ENCODE data around the gene FNBP1. TPM values are rescaled to one million over a fixed set of nuclear protein-coding genes. Genes with fewer than 3 reads are reported as not detected.

Gene FNBP1
- total RNA-seq, 1 donor from 2014 or later: 245 TPM

DNA sequence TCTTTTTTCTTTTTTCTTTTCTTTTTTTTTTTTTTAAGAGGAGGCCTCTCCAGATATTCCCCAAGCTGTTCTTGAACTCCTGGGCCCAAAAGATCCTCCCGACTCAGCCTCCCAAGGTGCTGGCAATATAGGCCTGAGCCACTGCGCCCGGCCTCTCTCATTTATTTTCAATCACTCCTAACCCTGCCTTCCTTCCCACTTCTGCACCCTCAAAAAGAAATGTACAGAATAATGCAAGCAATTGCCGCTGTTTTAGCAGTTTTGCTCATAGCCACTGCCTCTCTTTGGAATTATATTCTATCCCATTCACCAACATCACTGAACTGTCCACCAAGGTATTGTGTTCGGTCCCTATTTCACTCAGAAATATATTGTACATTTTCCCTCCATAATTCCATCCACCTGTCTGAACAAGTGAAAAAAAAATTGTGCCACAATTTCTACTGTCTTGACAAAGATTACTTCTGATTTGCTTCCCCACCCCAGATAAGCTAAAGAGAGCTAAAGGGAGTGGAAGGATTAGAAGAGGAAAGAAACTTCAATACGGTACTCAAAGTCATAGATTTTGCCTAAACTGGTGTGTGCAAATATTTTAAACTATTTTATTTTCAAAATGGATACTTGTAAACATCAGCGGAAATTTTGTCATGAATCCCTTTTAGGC is 1.9 kb downstream of the FNBP1 start:
- Mint-ChIP-seq H3K9me3 (no peaks in the 10 kb centered on the region), H3K36me3 (ENCODE audit: low read depth) (peaks cover 28% of the 10 kb centered on the region), H3K27me3 (no peaks in the 10 kb centered on the region), H3K27ac (peak overlapping the region; percentile 93), H3K4me3 (peak overlapping the region; percentile 94), H3K4me1 (peaks cover 54% of the 10 kb centered on the region)
- DNase-seq: no peak
- intact Hi-C loops (cut with micrococcal nuclease): no loop called here

DNA sequence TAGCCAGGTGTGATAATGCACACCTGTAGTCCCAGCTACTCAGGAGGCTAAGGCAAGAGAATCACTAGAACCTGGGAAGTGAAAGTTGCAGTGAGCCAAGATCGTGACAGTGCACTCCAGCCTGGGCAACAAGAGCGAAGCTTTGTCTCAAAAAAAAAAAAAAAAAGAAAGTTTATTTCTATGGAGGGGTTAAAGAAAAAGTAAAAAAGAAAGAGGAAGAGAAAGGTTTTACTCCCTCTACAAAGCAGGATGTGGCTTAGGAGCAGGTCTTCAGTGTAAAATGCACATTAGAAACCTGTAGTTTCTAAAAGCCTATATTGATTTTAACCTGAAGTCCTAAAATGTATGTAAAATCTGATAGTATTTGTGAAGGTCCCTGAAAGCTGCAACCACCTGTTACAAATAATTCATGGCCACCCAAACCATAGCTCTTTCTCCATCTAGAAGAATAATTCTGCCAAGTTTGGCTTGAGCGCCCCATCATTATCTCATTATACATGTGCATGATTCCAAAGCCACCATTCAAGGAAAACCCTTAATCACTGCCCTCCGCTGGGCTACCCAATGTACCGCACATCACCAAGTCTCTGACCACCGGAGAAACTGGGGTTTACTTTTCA is 3.4 kb downstream of the FNBP1 start:
- H3K4me1 Mint-ChIP-seq: peaks cover 56% of the 10 kb centered on the region
- peak overlapping the region; percentile 97 for H3K27ac Mint-ChIP-seq
- H3K4me3 Mint-ChIP-seq: peak overlapping the region; percentile 94
- H3K27me3 Mint-ChIP-seq: no peaks in the 10 kb centered on the region
- intact Hi-C loops (cut with micrococcal nuclease): loop anchor here (1.0 to 2.0 kb wide), 4 partner anchors 53 to 151 kb away; no protein-coding TSS in a partner anchor
- H3K36me3 Mint-ChIP-seq (ENCODE audit: low read depth): peaks cover 40% of the 10 kb centered on the region
- no peaks in the 10 kb centered on the region for H3K9me3 Mint-ChIP-seq
- DNase-seq: peak; percentile 81

DNA sequence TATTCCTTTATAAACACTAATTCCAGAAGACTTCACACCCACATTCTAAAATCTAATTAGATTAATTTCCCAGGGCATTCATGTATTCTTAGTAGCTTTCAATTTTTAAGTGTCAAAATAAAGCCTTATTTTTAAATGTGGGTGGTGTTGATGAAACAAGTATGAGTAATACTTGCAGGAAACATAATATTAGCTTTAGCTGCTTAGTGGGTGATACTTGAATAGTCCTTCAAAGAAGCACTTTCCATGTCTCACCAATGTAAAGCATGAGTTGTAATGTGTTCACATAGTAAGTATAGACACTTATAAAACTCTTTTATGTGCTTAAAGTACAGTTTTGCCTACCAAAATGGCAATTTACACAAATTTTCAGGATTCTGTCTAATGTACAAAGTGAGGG is 6.9 kb downstream of the FNBP1 start:
- intact Hi-C loops (cut with micrococcal nuclease): loop anchor here (1.0 kb wide), 1 partner anchor 20 kb away; no protein-coding TSS in a partner anchor
- Mint-ChIP-seq H3K4me1 (peaks cover 69% of the 10 kb centered on the region), H3K4me3 (peak overlapping the region; percentile 84), H3K27me3 (no peaks in the 10 kb centered on the region), H3K36me3 (ENCODE audit: low read depth) (peaks cover 43% of the 10 kb centered on the region), H3K27ac (peak overlapping the region; percentile 95), H3K9me3 (no peaks in the 10 kb centered on the region)
- no peak for DNase-seq

DNA sequence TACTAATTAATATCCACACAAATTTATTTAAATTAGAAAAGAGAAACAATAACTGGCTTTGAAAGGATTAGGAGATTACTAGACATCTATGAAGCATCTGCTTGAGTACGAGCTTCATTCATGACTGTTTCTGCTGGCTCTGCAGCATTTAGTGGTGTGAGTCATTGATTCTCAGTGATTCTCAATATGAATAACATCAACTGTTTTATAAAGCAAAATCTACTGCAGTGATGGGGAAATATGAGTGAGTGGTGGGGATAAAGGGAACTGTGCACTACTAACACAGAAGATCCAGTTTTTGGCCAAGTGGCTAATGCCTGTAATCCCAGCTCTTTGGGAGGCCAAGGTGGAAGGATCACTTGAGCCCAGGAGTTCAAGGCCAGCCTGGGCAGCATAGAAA is 8.4 kb downstream of the FNBP1 start:
- Mint-ChIP-seq H3K36me3 (ENCODE audit: low read depth) (peaks cover 34% of the 10 kb centered on the region), H3K27ac (peak overlapping the region; percentile 95), H3K9me3 (no peaks in the 10 kb centered on the region), H3K4me3 (peak overlapping the region; percentile 84), H3K27me3 (no peaks in the 10 kb centered on the region), H3K4me1 (peaks cover 72% of the 10 kb centered on the region)
- no peak for DNase-seq
- intact Hi-C loops (cut with micrococcal nuclease): no loop called here

DNA sequence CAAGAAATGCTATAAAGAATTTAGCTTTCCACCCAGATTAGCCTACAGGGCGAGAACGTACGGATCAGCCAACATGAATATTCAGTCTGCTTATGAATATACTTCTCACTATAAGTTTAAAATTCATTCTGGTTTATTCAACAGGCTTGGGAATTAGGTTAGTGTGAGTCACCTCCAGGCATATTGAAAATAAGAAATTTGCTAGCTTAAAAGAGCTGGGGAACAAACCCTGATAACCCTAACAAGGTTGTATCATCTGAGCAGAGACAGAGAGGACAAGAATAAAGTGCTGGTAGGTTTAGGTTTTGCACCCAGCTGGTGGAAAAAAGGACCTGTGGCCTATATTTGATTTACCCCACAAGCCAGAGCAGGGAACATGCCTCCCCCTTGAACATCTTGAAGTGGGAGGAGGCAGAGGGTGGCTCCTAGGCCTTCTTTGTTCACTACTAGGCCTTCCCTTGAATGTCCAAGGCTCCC is 12.3 kb downstream of the FNBP1 start:
- Mint-ChIP-seq H3K4me3 (peak overlapping the region; percentile 58), H3K4me1 (peaks cover 77% of the 10 kb centered on the region), H3K27ac (peak overlapping the region; percentile 92), H3K36me3 (ENCODE audit: low read depth) (peaks cover 53% of the 10 kb centered on the region), H3K9me3 (peaks cover 5% of the 10 kb centered on the region), H3K27me3 (no peaks in the 10 kb centered on the region)
- intact Hi-C loops (cut with micrococcal nuclease): loop anchor here (2.0 kb wide), 1 partner anchor 98 kb away; no protein-coding TSS in a partner anchor
- DNase-seq: no peak

DNA sequence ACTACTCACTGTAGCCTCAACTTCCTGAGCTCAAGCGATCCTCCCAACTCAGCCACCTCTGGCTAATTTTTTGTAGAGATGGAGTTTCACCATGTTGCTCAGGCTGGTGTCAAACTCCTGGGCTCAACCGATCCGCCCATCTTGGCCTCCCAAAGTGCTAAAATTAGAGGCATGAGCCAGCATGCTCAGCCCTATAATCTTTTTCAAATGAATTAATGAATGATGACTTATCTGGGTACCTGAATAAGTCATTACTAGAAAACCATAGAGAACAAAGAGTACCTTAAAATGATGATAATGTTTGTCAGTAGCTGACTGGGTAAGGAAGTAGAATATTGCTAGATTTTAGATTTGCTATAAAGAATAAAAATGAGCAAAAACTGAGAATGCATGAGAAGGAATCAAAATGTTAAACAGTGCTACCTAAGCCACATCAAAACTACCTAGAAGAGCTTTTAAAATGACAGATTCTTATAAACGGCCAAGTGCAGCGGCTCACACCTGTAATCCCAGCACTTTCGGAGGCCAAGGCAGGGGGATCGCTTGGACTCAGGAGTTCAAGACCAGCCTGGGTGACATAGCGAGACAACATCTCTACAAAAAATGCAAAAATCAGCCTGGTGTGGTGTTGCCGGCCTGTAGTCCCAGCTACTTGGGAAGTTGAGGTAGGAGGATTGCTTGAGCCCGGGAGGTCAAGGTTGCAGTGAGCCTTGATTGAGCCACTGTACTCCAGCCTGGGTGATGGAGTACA is 13.6 kb downstream of the FNBP1 start:
- peaks cover 74% of the 10 kb centered on the region for H3K4me1 Mint-ChIP-seq
- DNase-seq: peak; percentile 75
- intact Hi-C loops (cut with micrococcal nuclease): loop anchor here (1.0 kb wide), 3 partner anchors 9 to 34 kb away; no protein-coding TSS in a partner anchor
- peak overlapping the region; percentile 71 for H3K4me3 Mint-ChIP-seq
- H3K27me3 Mint-ChIP-seq: no peaks in the 10 kb centered on the region
- peaks cover 51% of the 10 kb centered on the region for H3K36me3 Mint-ChIP-seq (ENCODE audit: low read depth)
- H3K27ac Mint-ChIP-seq: peak overlapping the region; percentile 92
- peaks cover 5% of the 10 kb centered on the region for H3K9me3 Mint-ChIP-seq

DNA sequence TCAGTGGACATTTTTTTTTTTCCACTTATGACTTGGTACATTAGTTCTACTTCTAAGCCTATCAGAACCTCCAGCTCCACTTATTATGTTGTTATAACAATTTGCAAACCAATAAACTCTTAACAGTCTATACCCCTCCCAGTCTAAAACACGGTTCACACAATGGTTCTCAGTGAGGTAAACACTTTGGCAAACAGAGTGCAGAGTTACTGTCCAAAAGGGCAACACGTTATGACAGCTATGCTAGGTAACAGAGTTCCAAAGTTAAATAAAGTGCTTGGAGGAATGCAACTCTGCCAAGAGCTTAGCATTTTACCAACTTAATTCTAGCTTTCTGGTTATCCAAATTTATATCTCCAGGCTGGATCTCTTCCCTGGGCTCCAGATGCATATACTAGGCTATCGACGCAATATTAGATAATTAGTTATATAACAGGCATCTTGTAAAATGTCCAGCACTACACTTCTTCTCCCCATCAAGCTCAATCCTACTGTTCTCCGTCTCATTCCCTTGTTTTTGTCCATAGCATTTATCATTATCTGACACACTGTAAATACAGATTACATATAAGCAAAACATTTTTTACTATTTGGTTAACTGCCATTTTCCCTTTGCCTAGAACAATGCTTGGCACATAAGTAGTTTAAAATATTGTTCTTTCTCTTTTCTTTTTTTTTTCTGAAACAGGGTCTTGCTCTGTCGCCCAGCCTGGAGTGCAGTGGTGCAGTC is 14.3 kb downstream of the FNBP1 start:
- peaks cover 80% of the 10 kb centered on the region for H3K4me1 Mint-ChIP-seq
- H3K27ac Mint-ChIP-seq: peak overlapping the region; percentile 92
- H3K9me3 Mint-ChIP-seq: peaks cover 5% of the 10 kb centered on the region
- H3K36me3 Mint-ChIP-seq (ENCODE audit: low read depth): peaks cover 55% of the 10 kb centered on the region
- H3K4me3 Mint-ChIP-seq: peak overlapping the region; percentile 71
- intact Hi-C loops (cut with micrococcal nuclease): loop anchor here (1.0 kb wide), 3 partner anchors 8 to 33 kb away; no protein-coding TSS in a partner anchor
- H3K27me3 Mint-ChIP-seq: no peaks in the 10 kb centered on the region
- DNase-seq: no peak

DNA sequence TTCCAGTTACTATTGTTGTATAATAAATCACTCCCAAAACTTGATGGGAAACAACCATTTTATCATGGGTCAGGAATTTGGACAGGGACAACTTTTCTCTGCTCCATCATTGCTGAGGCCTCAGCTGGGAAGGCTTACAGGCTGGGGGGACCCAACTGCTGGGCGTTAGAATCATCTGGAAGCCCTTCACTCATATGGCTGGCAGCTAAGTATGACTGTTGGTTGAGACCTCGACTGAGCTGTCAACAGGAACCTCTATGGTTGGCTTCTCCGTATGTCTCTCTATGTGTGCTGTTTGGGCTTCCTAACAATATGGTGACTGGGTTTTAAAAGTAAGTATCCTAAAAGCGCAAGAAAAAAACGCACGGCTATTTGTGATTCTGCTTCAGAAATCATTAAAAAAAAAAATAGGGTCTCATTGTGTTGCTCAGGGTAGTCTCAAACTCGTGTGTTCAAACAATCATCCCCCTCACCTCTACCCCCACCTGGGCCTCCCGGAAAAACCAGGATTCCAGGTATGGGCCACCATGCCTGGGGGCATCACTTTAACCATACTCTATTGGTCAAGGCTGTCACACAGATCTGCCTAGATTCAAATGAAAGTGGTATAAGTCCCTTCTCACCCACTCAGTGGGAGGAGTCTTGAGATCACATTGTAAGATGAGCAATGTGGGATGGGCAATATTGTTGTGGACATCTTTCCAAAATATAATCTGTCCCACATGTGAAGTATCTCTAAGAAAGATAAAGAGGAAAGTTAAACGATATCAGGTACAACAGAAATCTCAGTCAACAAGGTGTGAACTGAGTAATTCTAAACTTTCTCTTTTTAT is 15.2 kb downstream of the FNBP1 start:
- H3K9me3 Mint-ChIP-seq: peaks cover 5% of the 10 kb centered on the region
- peak overlapping the region; percentile 92 for H3K27ac Mint-ChIP-seq
- H3K4me3 Mint-ChIP-seq: peak overlapping the region; percentile 62
- H3K27me3 Mint-ChIP-seq: no peaks in the 10 kb centered on the region
- no peak for DNase-seq
- H3K4me1 Mint-ChIP-seq: peaks cover 83% of the 10 kb centered on the region
- peaks cover 57% of the 10 kb centered on the region for H3K36me3 Mint-ChIP-seq (ENCODE audit: low read depth)
- intact Hi-C loops (cut with micrococcal nuclease): loop anchor here (2.0 kb wide), 1 partner anchor 17 kb away; no protein-coding TSS in a partner anchor

DNA sequence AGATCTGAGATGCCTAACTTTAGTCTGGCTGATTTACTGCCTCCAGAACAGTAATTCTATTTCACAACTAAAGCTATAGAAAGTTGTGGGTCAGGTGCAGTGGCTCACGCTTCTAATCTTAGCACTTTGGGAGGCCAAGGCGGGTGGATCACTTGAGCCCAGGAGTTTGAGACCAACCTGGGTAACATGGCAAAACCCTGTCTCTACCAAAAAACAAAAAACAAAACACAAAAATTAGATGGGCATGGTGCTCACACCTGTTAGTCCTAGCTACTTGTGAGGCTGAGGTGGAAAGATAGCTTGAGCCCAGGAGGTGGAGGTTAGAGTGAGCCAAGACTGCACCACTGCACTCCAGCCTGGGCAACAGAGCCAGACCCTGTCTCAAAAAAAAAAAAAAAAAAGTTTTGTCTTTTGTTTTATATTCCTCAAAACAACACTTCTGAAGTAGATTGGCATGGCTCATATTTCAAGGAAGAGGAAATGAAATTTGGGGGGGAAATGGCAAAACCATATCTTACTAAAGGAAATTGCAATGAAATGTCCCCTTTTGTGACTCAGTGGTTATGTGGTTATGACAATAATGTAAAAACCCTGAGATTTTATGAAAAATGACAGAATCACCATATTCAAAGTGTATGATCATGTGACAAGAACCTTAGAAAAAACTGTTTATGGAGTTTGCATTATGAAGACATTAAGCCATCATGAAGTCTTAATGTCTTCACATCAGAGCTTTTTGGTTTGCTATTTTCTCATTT is 16.2 kb downstream of the FNBP1 start:
- Mint-ChIP-seq H3K27ac (peak overlapping the region; percentile 92), H3K27me3 (no peaks in the 10 kb centered on the region), H3K4me1 (peaks cover 80% of the 10 kb centered on the region), H3K36me3 (ENCODE audit: low read depth) (peaks cover 58% of the 10 kb centered on the region), H3K4me3 (peak overlapping the region; percentile 45), H3K9me3 (peaks cover 5% of the 10 kb centered on the region)
- intact Hi-C loops (cut with micrococcal nuclease): loop anchor here (2.0 kb wide), 1 partner anchor 16 kb away; no protein-coding TSS in a partner anchor
- DNase-seq: no peak

DNA sequence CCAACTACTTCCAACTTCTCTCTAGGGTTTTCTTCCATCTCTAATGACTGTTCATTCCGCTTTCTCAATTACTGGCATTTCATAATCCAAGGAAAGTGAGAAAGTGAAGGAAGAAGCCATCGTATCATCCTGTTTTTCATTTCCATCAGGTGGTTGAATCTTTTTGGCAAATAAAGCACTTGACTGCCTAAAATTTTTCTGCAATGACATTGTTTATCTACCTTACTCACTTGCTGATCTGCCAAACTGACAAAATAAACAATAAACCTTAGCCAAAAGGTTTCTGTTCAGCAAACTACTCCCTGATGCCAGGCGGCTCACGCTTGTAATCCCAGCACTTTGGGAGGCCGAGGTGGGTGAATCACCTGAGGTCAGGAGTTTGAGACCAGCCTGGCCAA is 18.4 kb downstream of the FNBP1 start:
- DNase-seq: no peak
- Mint-ChIP-seq H3K27me3 (no peaks in the 10 kb centered on the region), H3K9me3 (peaks cover 5% of the 10 kb centered on the region), H3K27ac (peak overlapping the region; percentile 79), H3K4me3 (no peak overlapping the region), H3K4me1 (peaks cover 78% of the 10 kb centered on the region), H3K36me3 (ENCODE audit: low read depth) (peaks cover 73% of the 10 kb centered on the region)
- intact Hi-C loops (cut with micrococcal nuclease): loop anchor here (1.0 kb wide), 1 partner anchor 8 kb away; no protein-coding TSS in a partner anchor

DNA sequence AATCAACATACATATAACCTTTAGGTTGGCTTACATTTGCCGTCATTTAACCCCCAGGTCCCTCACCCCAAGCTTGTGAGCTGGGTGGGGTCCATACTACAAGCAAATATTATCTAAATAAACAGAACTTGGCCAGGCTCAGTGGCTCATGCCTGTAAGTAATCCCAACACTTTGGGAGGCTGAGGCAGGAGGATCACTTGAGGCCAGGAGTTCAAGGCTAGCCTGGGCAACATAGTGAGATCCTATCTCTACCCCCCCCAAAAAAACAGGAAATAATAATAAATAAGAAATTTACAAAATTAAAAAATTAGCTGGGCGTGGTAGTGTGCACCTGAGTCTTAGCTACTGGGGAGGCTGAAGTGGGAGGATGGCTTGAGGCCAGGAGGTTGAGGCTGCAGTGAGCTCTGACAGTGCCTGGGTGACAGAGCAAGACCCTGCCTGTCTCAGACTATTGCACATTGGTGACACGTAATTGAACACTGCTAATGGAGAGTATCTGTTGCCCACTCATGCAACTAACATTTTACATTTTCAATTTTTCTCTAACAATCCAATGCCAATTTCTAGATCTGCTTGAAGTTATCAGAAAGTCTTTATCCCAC is 18.9 kb downstream of the FNBP1 start:
- intact Hi-C loops (cut with micrococcal nuclease): loop anchor here (1.0 to 2.0 kb wide), 3 partner anchors 8 to 61 kb away; no protein-coding TSS in a partner anchor
- peak overlapping the region; percentile 63 for H3K4me3 Mint-ChIP-seq
- H3K27ac Mint-ChIP-seq: peak overlapping the region; percentile 97

More for the DNA sequence above, 18.9 kb downstream of the FNBP1 start:
- Mint-ChIP-seq H3K36me3 (ENCODE audit: low read depth) (peaks cover 71% of the 10 kb centered on the region), H3K9me3 (peaks cover 5% of the 10 kb centered on the region), H3K27me3 (no peaks in the 10 kb centered on the region), H3K4me1 (peaks cover 76% of the 10 kb centered on the region)
- no peak for DNase-seq

Measured in activated CD4-positive, alpha-beta T cell treated with anti-CD3 and anti-CD28 coated beads, Interleukin-2, amount 10 ng/mL, durations not matched to agents 24 days and 14 days (primary cell).